H1 (cell line): ENCODE data around the gene CRTC1.

ENCODE experiments used
- ATF2 ChIP-seq: IDR thresholded peaks from 2 replicates; pipeline ENCODE4 v1.6.1; 2012; ENCODE audit warnings: low read length, inconsistent platforms
- CTCF ChIP-seq, 3 experiments: IDR thresholded peaks; 1 replicate in 2 of 3; 2 replicates in 1 of 3; pipeline versions ENCODE4 v1.5.1 to v1.6.1; 2011; ENCODE audit warnings: low read length in 3 of 3, mild to moderate bottlenecking in 3 of 3, inconsistent platforms in 2 of 3, low read depth in 1 of 3, moderate library complexity in 1 of 3; ENCODE audit not compliant: insufficient read depth in 1 of 3; ENCODE audit errors: control extremely low read depth in 1 of 3
- EP300 ChIP-seq, 2 experiments: IDR thresholded peaks; 1 replicate in 1 of 2; 2 replicates in 1 of 2; pipeline ENCODE4 v1.6.1; 2011 to 2012; ENCODE audit warnings: low read depth in 2 of 2, low read length in 2 of 2, mild to moderate bottlenecking in 2 of 2, borderline replicate concordance in 1 of 2, inconsistent platforms in 1 of 2, moderate library complexity in 1 of 2
- EZH2 ChIP-seq: fragments of 200-600 bp; sonication (generic); IDR thresholded peaks from 2 replicates; pipeline ENCODE4 v1.7.1; 2012; ENCODE audit warnings: low read depth, mild to moderate bottlenecking, moderate library complexity, low read length, inconsistent platforms; ENCODE audit not compliant: severe bottlenecking
- GABPA ChIP-seq: IDR thresholded peaks from 2 replicates; pipeline ENCODE4 v1.6.1; 2011; ENCODE audit warnings: mild to moderate bottlenecking, low read length, moderate library complexity, borderline replicate concordance; ENCODE audit not compliant: insufficient read depth
- JUND ChIP-seq: IDR thresholded peaks from 2 replicates; pipeline ENCODE4 v1.6.1; 2011; ENCODE audit warnings: mild to moderate bottlenecking, improper control_type of control experiment, low read length
- NRF1 ChIP-seq: IDR thresholded peaks from 2 replicates; pipeline ENCODE4 v1.6.1; 2011; ENCODE audit warnings: mild to moderate bottlenecking, low read depth, low read length, improper control_type of control experiment
- POLR2A ChIP-seq, 2 experiments: IDR thresholded peaks; 1 replicate in 1 of 2; 2 replicates in 1 of 2; pipeline ENCODE4 v1.6.1; 2011; ENCODE audit warnings: low read depth in 2 of 2, low read length in 2 of 2, mild to moderate bottlenecking in 2 of 2; ENCODE audit errors: control extremely low read depth in 1 of 2
- POLR2AphosphoS5 ChIP-seq: IDR thresholded peaks from 2 replicates; pipeline ENCODE4 v1.6.1; 2011; ENCODE audit warnings: low read depth, low read length
- POU5F1 ChIP-seq: IDR thresholded peaks from 2 replicates; pipeline ENCODE4 v1.6.1; 2011; ENCODE audit warnings: low read depth, mild to moderate bottlenecking, low read length, moderate library complexity
- SP4 ChIP-seq: IDR thresholded peaks from 2 replicates; pipeline ENCODE4 v1.6.1; 2012; ENCODE audit warnings: low read length, inconsistent platforms
- TAF1 ChIP-seq: IDR thresholded peaks from 2 replicates; pipeline ENCODE4 v1.6.1; 2011; ENCODE audit warnings: mild to moderate bottlenecking, low read depth, low read length
- YY1 ChIP-seq: IDR thresholded peaks from 2 replicates; pipeline ENCODE4 v1.6.1; 2011; ENCODE audit warnings: low read depth, mild to moderate bottlenecking, low read length

- no peak for TF ChIP-seq POLR2AphosphoS5
- no peak for TF ChIP-seq CTCF (IDR thresholded peaks at IDR 0.05; ENCODE audit: control extremely low read depth in 1 of 3, insufficient read depth in 1 of 3, low read depth in 1 of 3, low read length in 3 of 3)
- TF ChIP-seq EZH2, result no peak
- no peak for TF ChIP-seq EP300 (IDR thresholded peaks at IDR 0.05; ENCODE audit: borderline replicate concordance in 1 of 2, low read depth in 2 of 2, low read length in 2 of 2)
- no peak for TF ChIP-seq JUND
- no peak for TF ChIP-seq NRF1
- no peak for TF ChIP-seq POU5F1
- TF ChIP-seq POLR2A (IDR thresholded peaks at IDR 0.05; ENCODE audit: control extremely low read depth in 1 of 2, low read depth in 2 of 2, low read length in 2 of 2), result no peak
- no peak for TF ChIP-seq SP4
- TF ChIP-seq GABPA, result no peak
- no peak for TF ChIP-seq ATF2
- no peak for TF ChIP-seq TAF1
- TF ChIP-seq YY1, result no peak
These were observed 99.2 kb downstream of the CRTC1 start for GRCh38 chr19:18782559-18783225.
